Tibial nerve (tissue), 4 donors: ENCODE results near the gene CTTNBP2. TPM values are rescaled to one million over a fixed set of nuclear protein-coding genes. Genes with fewer than 3 reads are reported as not detected.

ENCODE experiments used
- DNase-seq, 2 donors: peaks; one replicate each; pipeline ENCODE4 v3.0.0-alpha.2; 2019; ENCODE audit warnings: low spot score in 2 of 2
- H3K27ac ChIP-seq, 4 donors: fragments of 200-600 bp; sonication (generic) in 3 of 4; one replicate each; pipeline ENCODE4 v1.5.1; 2017 to 2019; ENCODE audit warnings: mild to moderate bottlenecking in 1 of 4
- H3K27me3 ChIP-seq, 2 donors: fragments of 200-600 bp; sonication (generic) in 1 of 2; one replicate each; pipeline versions ENCODE4 v1.5.1 to v1.6.0; 2017 to 2019
- H3K36me3 ChIP-seq, 3 donors: fragments of 200-600 bp; sonication (generic); one replicate each; pipeline ENCODE4 v1.5.1; 2018 to 2019
- H3K4me1 ChIP-seq, 4 donors: fragments of 200-600 bp; sonication (generic) in 3 of 4; one replicate each; pipeline ENCODE4 v1.5.1; 2017 to 2019
- H3K4me3 ChIP-seq, 4 donors: fragments of 200-600 bp; sonication (generic) in 3 of 4; one replicate each; pipeline ENCODE4 v1.5.1; 2017 to 2019; ENCODE audit warnings: mild to moderate bottlenecking in 1 of 4, moderate library complexity in 1 of 4
- H3K9me3 ChIP-seq, 4 donors: fragments of 200-600 bp; sonication (generic) in 3 of 4; one replicate each; pipeline ENCODE4 v1.5.1; 2017 to 2019
- EP300 ChIP-seq, 2 donors: sonication (generic); formaldehyde crosslinking; IDR thresholded peaks; one replicate each; pipeline ENCODE4 v1.6.1; 2017; ENCODE audit warnings: antibody characterized with exemption in 2 of 2, mild to moderate bottlenecking in 1 of 2
- POLR2A ChIP-seq, 2 donors: fragments of 450-650 bp; IDR thresholded peaks; one replicate each; pipeline ENCODE4 v1.6.1; 2017; ENCODE audit warnings: antibody characterized with exemption in 2 of 2, mild to moderate bottlenecking in 2 of 2, moderate library complexity in 2 of 2
- WGBS, 2 donors: methylation state at CpG; one replicate each; pipeline ENCODE4 v1.1.5; 2018; 5-methylcytosine and 5-hydroxymethylcytosine counted together
- total RNA-seq, 4 donors: library from RNA; depleted of rRNA; stranded (reverse); fragments of >200 nt; gene quantifications; one replicate each; pipeline ENCODE4 v1.1.0, GENCODE V29; 2016
- TF ChIP-seq, protein P1 (sequence below), 5 experiments: fragments of 200-600 bp in 3 of 5; fragments of 450-650 bp in 2 of 5; sonication (generic) in 3 of 5; IDR thresholded peaks; one replicate each; pipeline ENCODE4 v1.5.1; 2016 to 2019; ENCODE audit warnings: antibody characterized with exemption in 5 of 5, mild to moderate bottlenecking in 3 of 5, moderate library complexity in 2 of 5

CTTNBP2 gene
- total RNA-seq, 4 donors from 2014 or later: 12.9 to 19.3 (median 17.1) TPM

DNA sequence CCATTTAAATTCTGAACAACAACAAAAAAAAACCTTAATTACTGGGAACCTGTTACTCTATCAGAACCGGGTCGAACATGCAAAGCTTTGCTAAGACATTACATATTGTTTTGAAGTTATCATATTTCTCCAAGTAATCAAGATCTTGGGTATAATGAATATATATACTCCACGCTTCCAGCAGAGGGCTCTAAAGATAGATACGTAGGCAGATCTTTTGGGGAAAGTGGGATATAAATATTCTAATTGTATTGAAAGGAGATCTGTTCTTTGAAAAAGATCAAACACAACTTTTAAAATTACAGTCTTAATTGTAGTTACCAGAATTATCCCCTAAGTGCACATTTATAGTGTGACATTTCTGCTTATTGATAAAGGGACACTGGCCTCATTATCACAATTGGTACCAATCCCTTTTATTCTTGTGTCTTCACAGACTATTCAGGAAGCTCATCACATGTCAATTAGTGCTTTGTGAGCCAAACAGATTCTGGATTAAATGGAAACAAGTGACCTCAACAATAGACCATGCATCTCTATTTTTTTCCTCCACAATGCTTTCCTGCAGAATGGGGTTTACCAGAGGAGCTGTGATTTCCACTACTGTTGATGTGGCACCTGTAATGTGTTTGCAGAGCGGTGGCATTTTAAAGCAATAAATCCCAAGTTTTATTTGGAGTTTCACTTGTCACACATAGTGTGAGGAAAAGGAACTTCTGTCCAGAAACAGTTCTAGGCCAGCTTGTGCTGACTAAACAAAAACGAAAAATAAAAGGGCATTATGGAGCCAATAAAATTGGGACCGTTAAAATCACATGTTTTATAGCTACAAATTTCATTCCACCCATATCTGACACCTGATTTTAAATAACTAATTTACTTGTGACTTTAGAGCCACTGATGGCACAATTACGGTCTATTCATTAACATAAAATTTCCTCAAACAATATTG, 122.4 kb downstream of the CTTNBP2 start:
- H3K27me3 ChIP-seq: no peaks in the 10 kb centered on the region
- no peak for DNase-seq
- no peaks in the 10 kb centered on the region for H3K9me3 ChIP-seq
- peaks cover 0 to 15% (median 0%) of the 10 kb centered on the region in 3 donors for H3K36me3 ChIP-seq
- 47 to 50% methylated on average over 8 of the region's 8 CpGs for WGBS, 2 donors
- H3K4me1 ChIP-seq: no peaks in the 10 kb centered on the region
- no peak overlapping the region for H3K4me3 ChIP-seq
- no peak overlapping the region for H3K27ac ChIP-seq
- no peak for TF ChIP-seq POLR2A (IDR thresholded peaks at IDR 0.05)
- TF ChIP-seq, protein P1, sequence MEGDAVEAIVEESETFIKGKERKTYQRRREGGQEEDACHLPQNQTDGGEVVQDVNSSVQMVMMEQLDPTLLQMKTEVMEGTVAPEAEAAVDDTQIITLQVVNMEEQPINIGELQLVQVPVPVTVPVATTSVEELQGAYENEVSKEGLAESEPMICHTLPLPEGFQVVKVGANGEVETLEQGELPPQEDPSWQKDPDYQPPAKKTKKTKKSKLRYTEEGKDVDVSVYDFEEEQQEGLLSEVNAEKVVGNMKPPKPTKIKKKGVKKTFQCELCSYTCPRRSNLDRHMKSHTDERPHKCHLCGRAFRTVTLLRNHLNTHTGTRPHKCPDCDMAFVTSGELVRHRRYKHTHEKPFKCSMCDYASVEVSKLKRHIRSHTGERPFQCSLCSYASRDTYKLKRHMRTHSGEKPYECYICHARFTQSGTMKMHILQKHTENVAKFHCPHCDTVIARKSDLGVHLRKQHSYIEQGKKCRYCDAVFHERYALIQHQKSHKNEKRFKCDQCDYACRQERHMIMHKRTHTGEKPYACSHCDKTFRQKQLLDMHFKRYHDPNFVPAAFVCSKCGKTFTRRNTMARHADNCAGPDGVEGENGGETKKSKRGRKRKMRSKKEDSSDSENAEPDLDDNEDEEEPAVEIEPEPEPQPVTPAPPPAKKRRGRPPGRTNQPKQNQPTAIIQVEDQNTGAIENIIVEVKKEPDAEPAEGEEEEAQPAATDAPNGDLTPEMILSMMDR (IDR thresholded peaks at IDR 0.05): peak; percentile 32 to 50 (median 38)

DNA sequence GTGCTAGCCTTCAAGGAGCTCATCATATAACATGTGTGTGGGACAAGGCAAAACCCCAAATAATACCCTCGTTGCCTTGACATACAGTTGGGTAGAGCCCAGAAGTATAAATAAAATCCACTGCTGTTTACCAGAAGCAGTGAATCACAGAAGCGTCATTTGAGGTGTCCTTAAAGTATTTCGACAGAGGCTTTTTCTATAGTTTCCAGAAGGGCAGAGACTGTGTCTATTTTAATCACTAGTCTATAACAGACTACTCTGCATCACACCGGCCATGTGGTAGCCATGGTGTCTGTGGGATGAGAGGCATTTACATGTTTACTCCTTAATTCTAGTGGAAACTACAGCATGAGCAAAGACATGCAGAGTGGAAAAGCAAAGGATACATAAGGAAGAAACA, 131.3 kb downstream of the CTTNBP2 start:
- 88% methylated on average over 4 of the region's 4 CpGs for WGBS, 2 donors
- Histone ChIP-seq H3K36me3 (peaks cover 0 to 33% (median 0%) of the 10 kb centered on the region in 3 donors), H3K27me3 (no peaks in the 10 kb centered on the region), H3K4me1 (no peaks in the 10 kb centered on the region), H3K9me3 (no peaks in the 10 kb centered on the region), H3K27ac (no peak overlapping the region), H3K4me3 (no peak overlapping the region)
- TF ChIP-seq, protein P1 (IDR thresholded peaks at IDR 0.05): no peak
- no peak for TF ChIP-seq EP300 (IDR thresholded peaks at IDR 0.05)
- TF ChIP-seq POLR2A (IDR thresholded peaks at IDR 0.05): no peak
- DNase-seq: no peak

DNA sequence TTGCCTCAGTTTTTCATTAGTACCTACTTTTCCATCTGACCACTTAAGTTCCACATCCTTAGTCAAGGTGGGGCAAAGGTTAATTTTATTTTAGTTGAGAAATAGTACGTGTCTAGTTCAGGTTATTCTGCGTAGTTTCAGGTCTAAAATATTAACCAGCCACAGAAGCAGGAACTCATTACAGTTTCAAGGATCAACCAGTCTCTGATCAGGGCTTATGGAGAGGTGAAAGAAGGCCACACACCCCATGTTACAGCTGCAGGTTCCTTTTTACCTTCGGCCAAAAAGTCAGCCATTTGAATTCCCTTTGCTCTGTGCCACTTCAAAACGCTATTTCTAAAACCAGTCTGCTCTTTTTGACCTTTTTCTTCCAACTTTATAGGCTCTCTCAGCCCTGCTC, 134.2 kb downstream of the CTTNBP2 start:
- WGBS, 2 donors: 74 to 80% methylated on average over 4 of the region's 4 CpGs
- Histone ChIP-seq H3K27me3 (no peaks in the 10 kb centered on the region), H3K4me1 (no peaks in the 10 kb centered on the region), H3K9me3 (no peaks in the 10 kb centered on the region), H3K36me3 (peaks cover 0 to 29% (median 0%) of the 10 kb centered on the region in 3 donors), H3K27ac (no peak overlapping the region), H3K4me3 (no peak overlapping the region)
- DNase-seq: no peak
- TF ChIP-seq EP300 (IDR thresholded peaks at IDR 0.05) (no peak), POLR2A (IDR thresholded peaks at IDR 0.05) (no peak)
- TF ChIP-seq, protein P1 (IDR thresholded peaks at IDR 0.05): no peak

DNA sequence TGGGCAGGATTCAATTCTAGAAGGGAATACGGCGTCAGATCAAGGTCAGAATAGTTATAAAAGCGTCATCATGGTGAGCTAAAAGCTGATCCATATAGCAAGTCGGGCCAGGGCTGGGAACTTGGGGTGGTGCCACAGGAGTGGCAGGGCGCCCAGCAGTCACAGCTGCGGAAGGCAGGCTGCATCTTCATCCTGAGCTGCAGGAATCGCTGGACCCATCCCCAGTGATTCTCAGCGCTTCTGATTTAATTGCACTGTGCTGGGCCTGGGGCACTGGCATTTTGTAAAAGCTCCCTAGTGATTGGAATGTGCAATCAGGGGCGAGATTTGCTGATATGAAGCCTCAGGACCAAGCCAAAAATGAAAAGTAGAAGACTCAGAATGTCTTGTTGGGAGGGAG, 135.3 kb downstream of the CTTNBP2 start:
- 88 to 93% methylated on average over 9 of the region's 9 CpGs for WGBS, 2 donors
- TF ChIP-seq, protein P1 (IDR thresholded peaks at IDR 0.05): no peak
- TF ChIP-seq POLR2A (IDR thresholded peaks at IDR 0.05): no peak
- TF ChIP-seq EP300 (IDR thresholded peaks at IDR 0.05): no peak
- Histone ChIP-seq H3K27me3 (no peaks in the 10 kb centered on the region), H3K27ac (no peak overlapping the region), H3K4me3 (no peak overlapping the region), H3K4me1 (no peaks in the 10 kb centered on the region), H3K36me3 (peaks cover 0 to 31% (median 0%) of the 10 kb centered on the region in 3 donors), H3K9me3 (no peaks in the 10 kb centered on the region)
- DNase-seq: no peak

DNA sequence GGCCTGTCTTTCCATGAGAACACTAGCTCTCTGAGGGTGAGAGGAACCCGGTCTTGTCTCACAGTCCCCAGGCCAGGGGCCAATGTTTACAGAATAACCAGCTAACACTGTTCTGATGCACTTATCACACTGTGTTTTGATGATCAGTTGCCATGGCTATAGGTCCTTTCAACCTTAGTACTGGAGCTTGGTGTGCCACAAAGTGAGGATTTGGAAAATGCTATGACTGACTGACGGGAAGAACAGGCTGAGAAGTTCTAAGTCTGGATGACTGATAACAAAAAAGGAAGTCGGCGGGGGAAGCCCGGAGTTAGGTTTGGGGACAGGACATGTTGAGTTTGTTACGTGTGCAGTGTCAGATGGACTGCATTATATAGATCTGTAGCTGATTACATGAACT, 141.8 kb downstream of the CTTNBP2 start:
- Histone ChIP-seq H3K4me3 (no peak overlapping the region), H3K4me1 (peaks cover 0 to 3% (median 0%) of the 10 kb centered on the region in 4 donors), H3K36me3 (peaks cover 0 to 27% (median 0%) of the 10 kb centered on the region in 3 donors), H3K27ac (no peak overlapping the region), H3K9me3 (no peaks in the 10 kb centered on the region), H3K27me3 (no peaks in the 10 kb centered on the region)
- no peak for DNase-seq
- TF ChIP-seq, protein P1 (IDR thresholded peaks at IDR 0.05): no peak
- WGBS, 2 donors: 78 to 82% methylated on average over 6 of the region's 6 CpGs
